M059J (cell line): ENCODE results near the gene OSGIN1. TPM values are rescaled to one million over a fixed set of nuclear protein-coding genes. Genes with fewer than 3 reads are reported as not detected.
A peak's percentile ranks its signal among the peaks of the same experiment; 100 is the strongest.

Source experiments
- DNase-seq: peaks from one replicate; pipeline ENCODE4 v3.0.0-alpha.2; 2012; ENCODE audit warnings: low read depth
- total RNA-seq: library from RNA; depleted of rRNA; stranded (reverse); fragments of >200 nt; shearing (Covaris generic); gene quantifications from 2 replicates; pipeline ENCODE4 v1.2.3, GENCODE V29; 2014; rRNA removed

The OSGIN1 gene
- total RNA-seq, 1 experiment from 2014 or later, result 3.6 TPM

GRCh38 chr16:84001726-84002125 lies 48.7 kb downstream of the OSGIN1 start:
- no peak for DNase-seq

- no peak for DNase-seq
These were observed 50.0 kb downstream of the OSGIN1 start for GRCh38 chr16:84003038-84003437.

- no peak for DNase-seq
These were observed 51.4 kb downstream of the OSGIN1 start for GRCh38 chr16:84004442-84004841.

GRCh38 chr16:84005391-84005790 lies 52.4 kb downstream of the OSGIN1 start:
- DNase-seq, result no peak

GRCh38 chr16:84007520-84007919 lies 54.5 kb downstream of the OSGIN1 start:
- no peak for DNase-seq

- DNase-seq, result no peak
These were observed 54.9 kb downstream of the OSGIN1 start for GRCh38 chr16:84007965-84008364.

- DNase-seq, result no peak
These were observed 56.2 kb downstream of the OSGIN1 start for GRCh38 chr16:84009282-84009681.

- DNase-seq, result peak; percentile 65
These were observed 60.9 kb downstream of the OSGIN1 start for GRCh38 chr16:84013787-84014569.

- DNase-seq, result no peak
These were observed 61.7 kb downstream of the OSGIN1 start for GRCh38 chr16:84014570-84015327.

GRCh38 chr16:84015399-84015798 lies 62.4 kb downstream of the OSGIN1 start:
- no peak for DNase-seq

Other genes starting within 250 kb of the OSGIN1 start
- 85.5 and 151 TPM in 2 replicates for gene HSBP1, start 145.3 kb upstream of the OSGIN1 start, total RNA-seq
- gene MLYCD, start 54.1 kb upstream of the OSGIN1 start, total RNA-seq, result 1.2 and 2.0 TPM in 2 replicates
- gene NECAB2, start 15.0 kb downstream of the OSGIN1 start, total RNA-seq, result not detected in 2 replicates
- gene SLC38A8, start 89.6 kb downstream of the OSGIN1 start, total RNA-seq, result 0.42 TPM in 1 of 2 replicates, not detected in the other
- gene MBTPS1, start 163.7 kb downstream of the OSGIN1 start, total RNA-seq, result 62.1 and 93.7 TPM in 2 replicates
- gene HSDL1, start 191.9 kb downstream of the OSGIN1 start, total RNA-seq, result 26.5 and 40.9 TPM in 2 replicates
- not detected in 2 replicates for gene DNAAF1, start 192.1 kb downstream of the OSGIN1 start, total RNA-seq
- gene TAF1C, start 233.8 kb downstream of the OSGIN1 start, total RNA-seq, result 15.1 and 23.4 TPM in 2 replicates
- not detected in 2 replicates for gene ADAD2, start 237.9 kb downstream of the OSGIN1 start, total RNA-seq